Fibroblast of skin of back (primary cell): ENCODE measurements around the gene GUCA2A.

Experiments
- DNase-seq: peaks from one replicate; pipeline ENCODE4 v3.0.0-alpha.2; 2013

The GUCA2A gene

DNA sequence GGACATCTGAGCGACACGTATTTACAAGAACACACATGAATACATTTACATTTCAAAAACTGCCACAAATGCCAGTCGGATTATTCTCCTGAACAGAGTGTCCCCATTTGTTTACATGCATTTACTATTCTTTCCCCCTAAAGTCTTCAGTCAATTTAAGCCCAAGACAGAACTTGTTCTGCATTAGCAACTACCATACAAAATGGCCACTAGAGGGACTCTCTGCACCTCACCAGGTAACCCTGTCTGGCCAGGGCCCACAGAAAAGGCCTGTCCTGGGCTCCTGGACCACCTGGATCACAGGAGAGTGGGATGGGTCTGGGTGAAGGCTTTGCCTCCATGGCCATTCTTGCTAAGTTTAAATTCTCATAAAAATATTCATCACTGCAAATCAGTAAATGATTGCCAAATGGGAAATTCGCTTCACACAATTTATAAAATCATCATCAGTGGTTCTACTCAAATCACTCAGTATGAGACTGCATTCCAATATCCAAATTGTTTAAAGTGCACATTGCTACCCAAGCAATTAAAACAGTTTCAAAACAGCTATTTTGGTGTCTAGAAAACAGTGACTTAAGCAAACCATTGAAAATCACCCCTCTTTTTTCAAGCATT, 12.5 kb upstream of the GUCA2A start:
- DNase-seq, result peak; percentile 33

DNA sequence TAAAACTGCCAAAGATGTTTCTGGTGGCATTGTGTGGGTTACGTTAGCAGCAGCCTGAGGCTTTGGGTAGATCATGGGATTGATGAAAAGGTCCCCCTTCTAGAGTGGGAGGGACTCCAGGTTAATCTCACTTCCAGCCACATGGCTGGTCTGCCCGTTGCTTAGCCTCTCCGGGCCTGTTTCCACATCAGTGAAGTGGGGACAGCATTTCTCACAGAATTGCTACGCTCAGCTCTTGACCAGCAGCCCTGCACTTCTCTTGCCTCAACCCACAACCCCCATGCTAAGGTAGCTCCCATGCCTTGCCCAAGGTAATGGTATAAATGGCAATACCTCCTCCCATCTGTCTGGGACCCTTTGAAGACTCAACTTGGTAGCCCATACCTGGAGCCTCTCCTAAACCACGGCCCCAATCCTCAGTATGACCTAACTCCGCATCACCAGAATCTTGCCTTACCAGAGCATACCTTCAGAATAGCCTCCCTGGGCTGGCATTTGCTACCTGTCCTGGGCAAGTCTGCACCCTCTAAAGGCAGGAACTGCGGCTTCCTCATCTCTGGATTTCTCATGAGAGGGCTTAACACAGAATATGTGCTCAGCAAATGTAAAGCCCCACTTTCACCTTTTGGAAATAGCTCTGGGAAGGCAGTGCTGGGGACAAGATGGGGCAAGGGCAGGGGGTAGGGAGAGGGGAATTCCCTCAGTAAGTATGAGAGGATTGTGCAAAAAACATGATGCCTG, 10.9 kb upstream of the GUCA2A start:
- DNase-seq, result no peak

- DNase-seq, result peak; percentile 22
Measured at GRCh38 chr1:42173961-42174735, 9.6 kb upstream of the GUCA2A start.

GRCh38 chr1:42173155-42173933, 8.8 kb upstream of the GUCA2A start:
- DNase-seq, result peak; percentile 38

GRCh38 chr1:42172381-42173133, 8.0 kb upstream of the GUCA2A start:
- DNase-seq, result no peak

- no peak for DNase-seq
Measured at GRCh38 chr1:42171679-42172266, 7.2 kb upstream of the GUCA2A start.

- DNase-seq, result no peak
Measured at GRCh38 chr1:42170779-42171621, 6.5 kb upstream of the GUCA2A start.

DNA sequence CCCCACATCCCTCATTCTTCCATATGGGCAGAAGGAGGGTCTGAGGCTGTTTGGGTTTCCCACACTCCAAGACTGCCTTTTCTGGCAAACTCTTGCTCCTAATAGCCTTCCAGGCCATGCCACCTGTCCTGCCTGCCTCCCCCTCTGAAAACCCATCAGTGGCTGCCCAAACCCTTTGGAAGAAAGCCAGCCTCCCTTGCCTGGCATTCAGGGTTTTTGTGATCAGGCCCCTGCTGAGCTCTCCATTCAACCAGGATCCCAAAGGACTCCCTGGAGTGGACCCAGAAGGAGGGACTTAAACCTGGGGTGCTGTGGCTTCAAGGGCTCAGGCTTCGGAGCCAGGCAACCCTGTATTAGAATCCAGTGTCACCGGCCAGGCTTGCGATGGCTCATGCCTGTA, 4.2 kb upstream of the GUCA2A start:
- no peak for DNase-seq

- no peak for DNase-seq
Measured at GRCh38 chr1:42168391-42168670, 3.8 kb upstream of the GUCA2A start.

DNA sequence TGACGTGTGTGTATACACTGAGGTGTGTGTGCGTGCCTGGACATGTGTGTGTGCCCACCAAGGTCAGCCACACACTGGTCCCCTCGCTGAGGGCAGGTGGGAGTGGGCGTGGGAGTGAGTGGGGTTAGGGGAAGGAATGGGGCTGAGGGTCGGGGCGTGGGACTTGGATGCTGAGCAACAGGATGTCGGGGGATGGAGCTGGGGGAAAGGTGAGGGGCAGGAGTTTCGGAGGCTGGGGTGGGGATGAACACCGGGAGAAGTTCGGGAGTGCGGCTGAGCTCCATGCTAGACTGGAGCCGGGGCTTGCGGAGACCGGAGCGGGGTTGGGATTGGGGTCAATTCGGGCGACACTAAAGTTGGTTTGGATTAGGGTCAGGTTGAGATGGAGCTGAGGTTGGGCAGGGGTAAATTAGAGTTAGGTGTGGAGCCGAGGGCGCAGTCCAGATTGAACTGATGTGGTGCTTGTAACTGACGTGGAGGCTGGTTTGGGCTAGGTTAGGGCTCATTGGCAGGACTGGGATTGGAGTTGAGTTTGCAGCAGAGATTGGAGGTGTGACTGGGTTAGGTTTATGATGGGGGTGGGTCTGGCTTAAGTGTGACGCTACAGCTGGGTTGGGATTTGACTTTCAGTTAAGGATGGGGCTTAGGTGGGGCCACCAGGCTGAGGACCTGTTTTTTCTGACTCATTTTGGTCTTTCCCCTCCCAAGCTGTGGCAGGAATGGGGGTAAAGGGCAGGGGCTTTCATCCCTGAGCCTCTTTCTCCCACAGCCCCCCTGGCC, 3.3 kb upstream of the GUCA2A start:
- no peak for DNase-seq

DNA sequence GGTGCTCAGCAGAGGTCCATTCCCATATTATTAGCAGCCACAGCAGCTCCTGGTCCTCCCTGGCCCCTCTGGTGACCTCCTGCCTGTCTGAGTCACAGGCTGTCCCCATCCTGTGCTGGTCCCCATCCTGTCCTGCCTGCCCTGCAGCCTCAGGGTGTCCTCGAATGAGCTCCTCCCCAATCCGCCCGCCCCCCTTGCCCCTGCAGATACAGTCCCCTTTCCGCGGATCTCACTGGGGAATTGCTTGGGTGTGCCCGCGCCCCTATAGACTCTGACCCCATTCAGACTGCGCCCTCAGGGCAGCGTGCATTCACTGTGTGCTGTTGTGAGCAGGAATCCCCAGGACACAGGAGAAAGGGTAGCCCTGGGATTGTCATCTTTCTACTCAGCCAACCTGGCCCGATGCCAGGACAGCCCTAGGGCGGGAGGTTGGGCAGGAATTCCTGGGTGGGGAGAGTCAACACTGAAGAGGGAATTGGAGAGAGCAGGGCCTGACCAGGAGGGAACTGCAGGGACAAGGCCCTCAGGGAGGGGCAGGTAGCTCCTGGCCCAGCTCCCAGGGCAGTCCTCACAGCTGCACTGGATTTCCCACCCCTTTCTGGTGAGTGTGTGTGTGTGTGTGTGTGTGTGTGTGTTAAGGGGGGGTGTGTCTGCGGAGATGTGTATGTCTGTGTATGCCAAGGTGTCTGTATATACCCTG, 1.1 kb upstream of the GUCA2A start:
- peak; percentile 81 for DNase-seq

DNA sequence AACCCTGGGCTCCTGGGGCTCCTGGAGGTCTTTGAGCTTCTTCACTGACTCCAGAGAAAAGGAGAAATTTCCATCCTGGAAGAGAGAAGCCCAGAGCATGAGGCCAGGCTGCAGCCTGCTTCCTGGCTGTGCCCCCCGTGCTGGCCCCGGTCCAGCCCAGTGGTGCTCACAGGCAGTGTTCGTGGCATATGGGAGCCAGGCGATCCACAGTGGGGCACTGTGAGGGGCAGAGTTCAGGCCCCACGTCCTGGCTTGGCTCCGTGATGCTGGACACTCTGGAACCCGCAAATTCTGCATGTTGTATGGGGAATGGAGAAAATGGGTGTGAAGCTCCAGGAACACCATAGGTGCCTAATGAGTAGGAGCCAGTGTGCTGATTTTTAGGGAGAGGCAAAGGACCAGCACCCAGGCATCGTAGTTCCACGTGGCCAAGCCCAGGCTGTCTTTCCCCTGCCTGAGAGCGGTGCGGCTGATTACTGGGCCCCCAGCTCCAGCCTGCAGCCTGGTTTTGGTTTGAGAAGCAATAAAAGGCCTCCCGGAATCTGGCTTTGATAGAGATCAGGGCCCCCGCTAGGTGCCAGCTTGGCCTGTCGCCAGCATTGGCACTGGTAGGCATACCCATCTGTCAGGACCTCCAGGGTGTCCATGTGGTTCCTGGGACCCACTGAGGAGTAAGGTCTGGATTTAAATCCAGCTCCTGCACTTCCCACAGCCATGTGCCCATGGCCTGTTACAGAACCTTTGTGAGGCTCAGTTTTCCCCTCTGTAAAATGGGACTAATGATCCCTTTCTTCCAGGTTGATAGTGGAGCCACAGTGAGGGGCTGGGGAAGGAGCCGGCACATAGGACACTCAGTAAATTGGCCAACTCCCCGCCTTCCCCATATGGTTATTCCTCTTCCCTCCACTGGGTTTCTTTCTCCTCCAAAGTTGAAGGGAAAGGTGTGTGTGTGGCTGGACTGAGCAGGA, 725 bp downstream of the GUCA2A start:
- no peak for DNase-seq

GRCh38 chr1:42163114-42163513, 1.4 kb downstream of the GUCA2A start:
- no peak for DNase-seq

DNA sequence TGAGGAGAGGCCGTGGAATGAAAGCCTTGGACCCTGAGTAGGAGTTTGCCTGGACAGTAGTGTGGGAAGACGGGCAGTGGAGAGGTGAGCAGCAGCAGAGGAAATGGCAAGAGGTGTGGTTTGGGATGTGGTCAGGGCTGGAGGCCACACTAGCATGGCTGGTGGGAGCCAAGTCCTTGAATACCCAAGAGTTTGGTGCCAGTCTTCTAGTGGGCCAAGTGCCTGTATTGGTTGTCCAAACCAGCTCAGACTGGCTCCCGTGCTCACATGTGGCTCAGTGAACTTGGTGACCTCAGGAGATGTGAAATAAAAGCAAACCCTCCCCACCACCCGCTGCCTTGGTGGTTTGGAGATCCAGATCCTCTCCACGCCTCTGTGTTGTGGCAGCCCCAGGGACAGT, 2.4 kb downstream of the GUCA2A start:
- no peak for DNase-seq

GRCh38 chr1:42158189-42158588, 6.4 kb downstream of the GUCA2A start:
- DNase-seq, result peak; percentile 30

GRCh38 chr1:42157667-42158066, 6.9 kb downstream of the GUCA2A start:
- no peak for DNase-seq

- no peak for DNase-seq
Measured at GRCh38 chr1:42155362-42155761, 9.2 kb downstream of the GUCA2A start.

DNA sequence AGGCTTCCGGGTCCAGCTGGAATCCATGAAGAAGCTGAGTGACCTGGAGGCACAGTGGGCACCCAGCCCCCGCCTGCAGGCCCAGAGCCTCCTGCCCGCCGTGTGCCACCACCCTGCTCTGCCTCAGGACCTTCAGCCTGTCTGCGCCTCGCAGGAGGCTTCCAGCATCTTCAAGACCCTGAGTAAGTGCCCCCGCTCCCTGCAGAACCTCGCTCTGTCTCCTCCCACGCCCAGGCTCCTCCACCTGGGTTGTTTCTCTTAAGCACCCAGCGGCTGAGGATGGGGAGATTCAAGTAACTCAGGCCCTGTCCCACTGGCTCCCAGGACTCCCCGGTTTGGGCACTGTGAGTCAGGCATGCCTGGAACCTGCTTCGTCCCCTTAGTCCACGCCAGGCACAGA, 9.9 kb downstream of the GUCA2A start:
- no peak for DNase-seq
